Body of pancreas (tissue), 4 donors: ENCODE measurements around the gene DDX47.

Experiments used
- POLR2A ChIP-seq, 3 donors: fragments of 450-650 bp; IDR thresholded peaks; one replicate each; pipeline ENCODE4 v1.6.1; 2016; ENCODE audit warnings: antibody characterized with exemption in 3 of 3, mild to moderate bottlenecking in 2 of 3
- TF ChIP-seq, protein P1 (sequence below), 7 experiments: fragments of 450-650 bp in 4 of 7; fragments of 200-600 bp in 3 of 7; sonication (generic) in 3 of 7; IDR thresholded peaks; one replicate each; pipeline ENCODE4 v1.5.1; 2016 to 2019; ENCODE audit warnings: antibody characterized with exemption in 7 of 7

DNA sequence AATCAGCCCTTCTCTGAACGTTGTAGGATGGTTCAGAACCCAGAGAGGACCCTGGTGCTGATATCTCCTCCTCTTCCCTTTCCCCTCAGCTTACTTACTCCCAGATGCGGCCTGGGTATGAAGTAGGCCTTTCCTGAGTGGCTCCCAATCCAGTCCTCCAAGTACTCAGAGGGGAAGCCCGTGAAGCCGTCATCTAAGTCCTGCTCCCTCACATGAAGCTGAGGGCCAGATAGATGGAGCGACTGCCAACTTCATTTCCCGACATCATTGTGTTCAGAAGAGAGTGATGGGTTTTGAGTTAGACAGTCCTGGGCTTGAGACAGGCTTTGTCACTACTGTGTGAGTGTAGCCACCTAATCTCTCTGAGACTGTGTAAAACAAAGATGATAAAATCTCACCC lies 25.0 kb upstream of the DDX47 start:
- TF ChIP-seq, protein P1, sequence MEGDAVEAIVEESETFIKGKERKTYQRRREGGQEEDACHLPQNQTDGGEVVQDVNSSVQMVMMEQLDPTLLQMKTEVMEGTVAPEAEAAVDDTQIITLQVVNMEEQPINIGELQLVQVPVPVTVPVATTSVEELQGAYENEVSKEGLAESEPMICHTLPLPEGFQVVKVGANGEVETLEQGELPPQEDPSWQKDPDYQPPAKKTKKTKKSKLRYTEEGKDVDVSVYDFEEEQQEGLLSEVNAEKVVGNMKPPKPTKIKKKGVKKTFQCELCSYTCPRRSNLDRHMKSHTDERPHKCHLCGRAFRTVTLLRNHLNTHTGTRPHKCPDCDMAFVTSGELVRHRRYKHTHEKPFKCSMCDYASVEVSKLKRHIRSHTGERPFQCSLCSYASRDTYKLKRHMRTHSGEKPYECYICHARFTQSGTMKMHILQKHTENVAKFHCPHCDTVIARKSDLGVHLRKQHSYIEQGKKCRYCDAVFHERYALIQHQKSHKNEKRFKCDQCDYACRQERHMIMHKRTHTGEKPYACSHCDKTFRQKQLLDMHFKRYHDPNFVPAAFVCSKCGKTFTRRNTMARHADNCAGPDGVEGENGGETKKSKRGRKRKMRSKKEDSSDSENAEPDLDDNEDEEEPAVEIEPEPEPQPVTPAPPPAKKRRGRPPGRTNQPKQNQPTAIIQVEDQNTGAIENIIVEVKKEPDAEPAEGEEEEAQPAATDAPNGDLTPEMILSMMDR (IDR thresholded peaks at IDR 0.05) = no peak
- TF ChIP-seq POLR2A (IDR thresholded peaks at IDR 0.05) = peak in 1 of 3 donors; percentile 4
